Activated CD8-positive, alpha-beta memory T cell treated with anti-CD3 and anti-CD28 coated beads for 24 hours (primary cell): Measurements from ENCODE around the gene NHSL1.

Source experiments
- DNase-seq: peaks from one replicate; pipeline ENCODE4 v3.0.0-alpha.2; 2020

NHSL1 gene

GRCh38 chr6:138494312-138494711 lies 5.0 kb downstream of the NHSL1 start:
- no peak for DNase-seq

GRCh38 chr6:138493413-138493812 lies 5.9 kb downstream of the NHSL1 start:
- no peak for DNase-seq

- no peak for DNase-seq
Measured at GRCh38 chr6:138492871-138493270, 6.4 kb downstream of the NHSL1 start.

- DNase-seq: no peak
Measured at GRCh38 chr6:138492113-138492512, 7.2 kb downstream of the NHSL1 start.

- DNase-seq: no peak
Measured at GRCh38 chr6:138491017-138491416, 8.3 kb downstream of the NHSL1 start.

- DNase-seq: no peak
Measured at GRCh38 chr6:138489846-138490245, 9.4 kb downstream of the NHSL1 start.

- DNase-seq: no peak
Measured at GRCh38 chr6:138487102-138487604, 12.1 kb downstream of the NHSL1 start.

- no peak for DNase-seq
Measured at GRCh38 chr6:138486249-138487101, 12.8 kb downstream of the NHSL1 start.

GRCh38 chr6:138485586-138486248 lies 13.6 kb downstream of the NHSL1 start:
- no peak for DNase-seq

GRCh38 chr6:138485005-138485545 lies 14.2 kb downstream of the NHSL1 start:
- DNase-seq: no peak

GRCh38 chr6:138484018-138484731 lies 15.1 kb downstream of the NHSL1 start:
- no peak for DNase-seq

- DNase-seq: no peak
Measured at GRCh38 chr6:138482816-138483215, 16.5 kb downstream of the NHSL1 start.

- DNase-seq: no peak
Measured at GRCh38 chr6:138480279-138480949, 18.9 kb downstream of the NHSL1 start.

GRCh38 chr6:138477913-138478539 lies 21.3 kb downstream of the NHSL1 start:
- DNase-seq: no peak

- no peak for DNase-seq
Measured at GRCh38 chr6:138476116-138476515, 23.2 kb downstream of the NHSL1 start.

- no peak for DNase-seq
Measured at GRCh38 chr6:138473144-138473543, 26.1 kb downstream of the NHSL1 start.

GRCh38 chr6:138468320-138469015 lies 30.8 kb downstream of the NHSL1 start:
- DNase-seq: no peak

- no peak for DNase-seq
Measured at GRCh38 chr6:138467901-138468300, 31.4 kb downstream of the NHSL1 start.

GRCh38 chr6:138465007-138465645 lies 34.2 kb downstream of the NHSL1 start:
- no peak for DNase-seq

GRCh38 chr6:138464085-138464484 lies 35.2 kb downstream of the NHSL1 start:
- DNase-seq: no peak

- DNase-seq: no peak
Measured at GRCh38 chr6:138461647-138462046, 37.6 kb downstream of the NHSL1 start.
